Measurements from ENCODE around the gene NT5DC3.

NT5DC3 gene

GRCh38 chr12:103813426-103813825 lies 27.6 kb downstream of the NT5DC3 start:
- Histone ChIP-seq H4K20me1 (ENCODE audit: insufficient read depth, low read length) (no peaks in the 10 kb centered on the region), H3K4me2 (ENCODE audit: low read length) (no peak overlapping the region), H2AFZ (ENCODE audit: low read length) (no peak overlapping the region), H3K9ac (ENCODE audit: low read length) (no peak overlapping the region), H3K9me3 (ENCODE audit: low read length) (no peaks in the 10 kb centered on the region), H3K9me2 (ENCODE audit: low read depth, low read length) (no peaks in the 10 kb centered on the region), H3K4me3 (ENCODE audit: low read depth, low read length, poor library complexity, severe bottlenecking) (no peak overlapping the region), H3F3A (ENCODE audit: insufficient read depth, low read length) (no peaks in the 10 kb centered on the region), H3K27ac (ENCODE audit: low read depth, low read length, poor library complexity, severe bottlenecking) (no peak overlapping the region), H3K36me3 (ENCODE audit: insufficient read depth, low read length) (no peaks in the 10 kb centered on the region), H3K4me1 (ENCODE audit: insufficient read depth, low read length, severe bottlenecking) (no peaks in the 10 kb centered on the region), H3K27me3 (ENCODE audit: insufficient read depth, low read length) (no peaks in the 10 kb centered on the region), H3K79me2 (ENCODE audit: insufficient read depth, low read length) (no peaks in the 10 kb centered on the region)
- TF ChIP-seq EZH2 (IDR thresholded peaks at IDR 0.05; ENCODE audit: borderline replicate concordance, low read length) (no peak), CTCF (IDR thresholded peaks at IDR 0.05; ENCODE audit: low read length) (no peak)

- H3K9me3 ChIP-seq (ENCODE audit: low read length), result no peaks in the 10 kb centered on the region
- no peaks in the 10 kb centered on the region for H3K27me3 ChIP-seq (ENCODE audit: insufficient read depth, low read length)
- no peaks in the 10 kb centered on the region for H3K9me2 ChIP-seq (ENCODE audit: low read depth, low read length)
- no peaks in the 10 kb centered on the region for H3F3A ChIP-seq (ENCODE audit: insufficient read depth, low read length)
- H3K36me3 ChIP-seq (ENCODE audit: insufficient read depth, low read length), result no peaks in the 10 kb centered on the region
- no peak overlapping the region for H3K9ac ChIP-seq (ENCODE audit: low read length)
- TF ChIP-seq CTCF (IDR thresholded peaks at IDR 0.05; ENCODE audit: low read length) (no peak), EZH2 (IDR thresholded peaks at IDR 0.05; ENCODE audit: borderline replicate concordance, low read length) (no peak)
- no peak overlapping the region for H3K4me3 ChIP-seq (ENCODE audit: low read depth, low read length, poor library complexity, severe bottlenecking)
- H3K79me2 ChIP-seq (ENCODE audit: insufficient read depth, low read length), result no peaks in the 10 kb centered on the region
- no peak overlapping the region for H2AFZ ChIP-seq (ENCODE audit: low read length)
- H3K27ac ChIP-seq (ENCODE audit: low read depth, low read length, poor library complexity, severe bottlenecking), result no peak overlapping the region
- H4K20me1 ChIP-seq (ENCODE audit: insufficient read depth, low read length), result no peaks in the 10 kb centered on the region
- H3K4me1 ChIP-seq (ENCODE audit: insufficient read depth, low read length, severe bottlenecking), result no peaks in the 10 kb centered on the region
- H3K4me2 ChIP-seq (ENCODE audit: low read length), result no peak overlapping the region
These were observed 28.2 kb downstream of the NT5DC3 start for GRCh38 chr12:103812789-103813188.

- Histone ChIP-seq H3K9me3 (ENCODE audit: low read length) (no peaks in the 10 kb centered on the region), H3K9me2 (ENCODE audit: low read depth, low read length) (no peaks in the 10 kb centered on the region), H3K4me3 (ENCODE audit: low read depth, low read length, poor library complexity, severe bottlenecking) (no peak overlapping the region), H3K4me1 (ENCODE audit: insufficient read depth, low read length, severe bottlenecking) (no peaks in the 10 kb centered on the region), H3K27me3 (ENCODE audit: insufficient read depth, low read length) (no peaks in the 10 kb centered on the region), H3K9ac (ENCODE audit: low read length) (no peak overlapping the region), H4K20me1 (ENCODE audit: insufficient read depth, low read length) (no peaks in the 10 kb centered on the region), H3K79me2 (ENCODE audit: insufficient read depth, low read length) (no peaks in the 10 kb centered on the region), H3K4me2 (ENCODE audit: low read length) (no peak overlapping the region), H2AFZ (ENCODE audit: low read length) (no peak overlapping the region), H3F3A (ENCODE audit: insufficient read depth, low read length) (no peaks in the 10 kb centered on the region), H3K27ac (ENCODE audit: low read depth, low read length, poor library complexity, severe bottlenecking) (no peak overlapping the region), H3K36me3 (ENCODE audit: insufficient read depth, low read length) (no peaks in the 10 kb centered on the region)
- TF ChIP-seq CTCF (IDR thresholded peaks at IDR 0.05; ENCODE audit: low read length), result no peak
- no peak for TF ChIP-seq EZH2 (IDR thresholded peaks at IDR 0.05; ENCODE audit: borderline replicate concordance, low read length)
These were observed 29.2 kb downstream of the NT5DC3 start for GRCh38 chr12:103811791-103812190.

All from OCI-LY1 (cell line).